ENCODE data around the gene CNTN1.

- no peak for TF ChIP-seq CTCF (IDR thresholded peaks at IDR 0.05)
- TF ChIP-seq POLR2AphosphoS5 (IDR thresholded peaks at IDR 0.05), result no peak
- TF ChIP-seq EP300 (IDR thresholded peaks at IDR 0.05), result no peak
Measured at GRCh38 chr12:41053046-41053445, 360.8 kb downstream of the CNTN1 start.
